Mesendoderm (in vitro differentiated cells): Measurements from ENCODE around the gene JAZF1.
A peak's percentile ranks its signal among the peaks of the same experiment; 100 is the strongest.

Source experiments
- DNase-seq: peaks from one replicate; pipeline ENCODE4 v3.0.0; 2013
- H2AK5ac ChIP-seq: 2 replicates; pipeline ENCODE4 v1.6.1; 2013; ENCODE audit warnings: low read length, inconsistent platforms
- H2BK120ac ChIP-seq: 2 replicates; pipeline ENCODE4 v1.6.1; 2013; ENCODE audit warnings: low read depth, mild to moderate bottlenecking, low read length, moderate library complexity, mixed read lengths
- H2BK15ac ChIP-seq: replicated peaks from 2 replicates; pipeline ENCODE4 v1.6.1; 2013; ENCODE audit warnings: low read depth, mild to moderate bottlenecking, moderate library complexity
- H2BK5ac ChIP-seq: 2 replicates; pipeline ENCODE4 v1.6.1; 2013; ENCODE audit warnings: low read length, inconsistent platforms
- H3K18ac ChIP-seq: 2 replicates; pipeline ENCODE4 v1.6.1; 2013; ENCODE audit warnings: mild to moderate bottlenecking, low read length, mixed read lengths
- H3K23ac ChIP-seq: one replicate; pipeline ENCODE4 v1.6.1; 2013; ENCODE audit warnings: low read length
- H3K27ac ChIP-seq: 2 replicates; pipeline ENCODE4 v1.5.1; 2013; ENCODE audit warnings: low read depth, mild to moderate bottlenecking, inconsistent platforms, low read length, moderate library complexity
- H3K27me3 ChIP-seq: 2 replicates; pipeline ENCODE4 v1.6.1; 2013; ENCODE audit warnings: low read length, control low read depth, mild to moderate bottlenecking, inconsistent platforms; ENCODE audit not compliant: insufficient read depth, poor library complexity
- H3K36me3 ChIP-seq: 2 replicates; pipeline ENCODE4 v1.6.1; 2013; ENCODE audit warnings: low read length, inconsistent platforms; ENCODE audit not compliant: control insufficient read depth, insufficient read depth
- H3K4ac ChIP-seq: one replicate; pipeline ENCODE4 v1.6.1; 2013; ENCODE audit warnings: low read depth, mild to moderate bottlenecking, low read length, moderate library complexity
- H3K4me1 ChIP-seq: 2 replicates; pipeline ENCODE4 v1.6.1; 2013; ENCODE audit warnings: low read depth, low read length, inconsistent platforms; ENCODE audit not compliant: control insufficient read depth
- H3K4me2 ChIP-seq: 2 replicates; pipeline ENCODE4 v1.6.1; 2013; ENCODE audit warnings: low read length
- H3K4me3 ChIP-seq: 2 replicates; pipeline ENCODE4 v1.5.1; 2013; ENCODE audit warnings: mild to moderate bottlenecking, low read length
- H3K56ac ChIP-seq: one replicate; pipeline ENCODE4 v1.6.1; 2013; ENCODE audit warnings: low read length
- H3K79me1 ChIP-seq: 2 replicates; pipeline ENCODE4 v1.6.1; 2013; ENCODE audit warnings: low read length, inconsistent platforms
- H3K79me2 ChIP-seq: 2 replicates; pipeline ENCODE4 v1.6.1; 2013; ENCODE audit warnings: mild to moderate bottlenecking, low read length; ENCODE audit not compliant: control insufficient read depth, insufficient read depth
- H3K9ac ChIP-seq: 2 replicates; pipeline ENCODE4 v1.6.1; 2013; ENCODE audit warnings: low read length, inconsistent platforms
- H4K5ac ChIP-seq: one replicate; pipeline ENCODE4 v1.6.1; 2013; ENCODE audit warnings: low read length
- H4K8ac ChIP-seq: one replicate; pipeline ENCODE4 v1.6.1; 2013; ENCODE audit warnings: low read depth, mild to moderate bottlenecking, control low read depth, low read length, moderate library complexity
- WGBS: extraction: QIAGEN DNeasy Blood & Tissue Kit; methylation state at CpG from one replicate; pipeline ENCODE4 v1.1.7; 2013; ENCODE audit warnings: low lambda C conversion rate, missing lambda C conversion rate; ENCODE audit not compliant: insufficient coverage; ENCODE audit errors: extremely low coverage; 5-methylcytosine and 5-hydroxymethylcytosine counted together

The JAZF1 gene

DNA sequence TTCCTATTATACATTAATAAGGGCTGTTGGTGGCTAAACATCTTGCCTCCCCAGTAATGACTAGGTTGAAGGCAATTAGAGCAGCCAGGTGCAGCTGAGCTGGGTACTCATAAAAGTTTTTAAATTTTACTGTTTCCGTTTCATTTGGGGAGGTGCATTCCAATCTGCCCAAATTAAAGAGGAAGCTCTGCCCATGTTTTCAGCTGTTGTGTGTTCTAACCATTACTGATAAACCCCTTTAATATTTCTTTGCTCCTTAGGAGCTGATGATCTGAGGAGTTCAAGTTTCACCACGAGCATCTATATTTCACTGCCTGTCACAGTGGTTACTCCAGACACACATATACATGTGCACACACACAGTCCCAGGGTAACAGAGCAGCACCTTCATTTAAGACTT, 94.4 kb downstream of the JAZF1 start:
- H3K4me2 ChIP-seq = no peak overlapping the region
- no CpG with 5 or more reads among the region's 2 CpGs for WGBS

DNA sequence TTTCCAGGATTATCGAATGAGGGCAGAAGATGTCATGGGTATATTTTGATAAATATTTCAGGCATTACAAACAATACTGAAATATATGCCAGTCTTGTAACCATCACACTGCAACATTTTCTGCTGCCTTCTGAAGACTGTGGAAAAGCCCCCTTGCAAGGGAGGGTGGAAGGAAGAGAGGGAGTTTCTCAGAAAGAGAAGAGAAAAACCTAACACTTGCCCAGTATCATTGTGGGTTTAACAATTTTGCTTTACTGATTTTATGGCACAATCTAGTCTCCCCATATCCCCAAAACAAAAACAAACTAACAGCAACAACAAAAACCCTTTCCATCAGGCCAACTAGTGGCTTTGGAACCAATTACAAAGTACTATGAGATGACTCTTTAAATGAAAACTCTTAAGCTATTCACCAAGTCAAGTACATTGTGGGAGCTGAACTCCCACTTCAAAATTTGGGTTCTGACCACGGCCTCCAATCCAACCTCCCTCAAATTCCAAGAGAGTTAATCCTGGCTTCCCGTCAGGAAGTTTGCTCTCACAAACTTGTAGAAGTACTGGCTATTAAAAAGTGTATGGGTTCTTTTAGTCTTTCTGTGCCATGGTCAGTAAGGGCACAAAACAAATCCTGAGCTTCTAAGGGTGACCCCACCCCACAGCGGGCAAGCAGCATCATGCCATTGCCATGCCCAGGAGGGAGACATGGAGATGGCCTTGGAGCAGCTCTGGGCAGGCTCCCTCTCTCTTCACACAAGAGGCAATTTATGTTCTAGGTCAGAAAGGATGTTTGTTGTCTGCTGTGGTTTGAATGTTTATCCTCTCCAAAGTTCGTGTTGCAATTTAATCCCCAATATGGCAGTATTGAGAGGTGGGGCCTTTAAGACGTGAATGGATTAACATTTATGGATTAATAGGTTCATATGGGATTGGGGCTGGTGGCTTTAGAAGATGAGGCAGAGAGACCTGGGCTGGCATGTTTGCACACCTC, 96.3 kb downstream of the JAZF1 start:
- no peak overlapping the region for H3K4me2 ChIP-seq
- DNase-seq = no peak
- no peak overlapping the region for H3K23ac ChIP-seq
- H3K9ac ChIP-seq = no peak overlapping the region
- H3K4me1 ChIP-seq = no peaks in the 10 kb centered on the region
- H2BK5ac ChIP-seq = no peak overlapping the region
- no CpG with 5 or more reads among the region's 6 CpGs for WGBS
- no peak overlapping the region for H3K4ac ChIP-seq
- H3K36me3 ChIP-seq = no peaks in the 10 kb centered on the region
- H3K18ac ChIP-seq = no peak overlapping the region
- H3K27ac ChIP-seq = no peak overlapping the region
- peak overlapping the region; percentile 14 for H4K8ac ChIP-seq
- no peaks in the 10 kb centered on the region for H3K79me2 ChIP-seq
- H3K4me3 ChIP-seq = no peak overlapping the region
- H2BK15ac ChIP-seq = no peak overlapping the region
- no peaks in the 10 kb centered on the region for H3K27me3 ChIP-seq
- H2AK5ac ChIP-seq = no peak overlapping the region
- no peaks in the 10 kb centered on the region for H3K79me1 ChIP-seq
- no peak overlapping the region for H3K56ac ChIP-seq
- H2BK120ac ChIP-seq = no peak overlapping the region
- H4K5ac ChIP-seq = no peak overlapping the region

More for the DNA sequence above, 94.4 kb downstream of the JAZF1 start:
- no peak for DNase-seq
- Histone ChIP-seq H3K79me2 (no peaks in the 10 kb centered on the region), H3K27ac (no peak overlapping the region), H3K4ac (no peak overlapping the region), H3K27me3 (no peaks in the 10 kb centered on the region), H4K8ac (no peak overlapping the region), H2AK5ac (no peak overlapping the region), H3K4me3 (no peak overlapping the region), H3K4me1 (no peaks in the 10 kb centered on the region), H2BK15ac (no peak overlapping the region), H2BK5ac (no peak overlapping the region), H2BK120ac (no peak overlapping the region), H3K18ac (no peak overlapping the region), H3K9ac (no peak overlapping the region), H3K56ac (no peak overlapping the region), H3K23ac (no peak overlapping the region), H3K36me3 (no peaks in the 10 kb centered on the region), H4K5ac (no peak overlapping the region), H3K79me1 (no peaks in the 10 kb centered on the region)

DNA sequence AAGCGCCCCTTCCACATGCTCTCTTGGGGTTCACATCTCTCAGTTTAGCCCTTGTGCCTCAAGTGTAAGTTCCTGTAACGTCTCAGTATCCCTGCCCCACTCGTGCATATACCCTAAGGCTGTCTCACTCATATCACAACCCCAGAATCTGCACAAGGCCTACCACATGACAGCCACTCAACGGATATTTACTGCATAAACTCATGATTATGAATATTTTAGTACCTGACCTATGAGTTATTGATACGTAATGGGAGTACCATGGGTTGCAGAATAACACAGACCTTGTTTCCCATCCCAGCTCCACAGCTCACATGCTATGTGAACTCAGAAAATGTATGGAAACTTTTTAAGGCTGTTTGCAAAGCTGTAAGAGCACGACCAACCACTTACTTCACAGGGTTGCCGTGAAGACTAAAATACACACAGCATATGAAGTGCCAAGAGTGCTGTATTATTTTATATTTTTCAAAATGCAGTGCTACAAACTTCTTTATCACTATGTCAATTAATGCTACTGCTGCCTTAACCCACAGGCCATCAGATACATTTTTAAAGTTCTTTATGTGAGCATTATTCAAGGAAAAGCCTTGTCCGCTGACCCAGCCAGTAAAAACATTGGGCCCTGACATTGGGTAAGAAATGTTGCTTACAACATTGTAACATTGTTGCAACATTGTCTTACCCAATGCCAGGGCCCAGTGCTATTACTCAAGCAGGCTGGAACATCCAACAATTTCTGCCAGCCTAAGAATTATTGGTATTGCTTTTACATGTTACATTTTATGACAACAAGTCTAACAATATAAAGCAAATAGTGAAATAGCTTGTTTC, 97.2 kb downstream of the JAZF1 start:
- Histone ChIP-seq H2BK15ac (no peak overlapping the region), H3K9ac (no peak overlapping the region), H3K56ac (no peak overlapping the region), H3K27ac (no peak overlapping the region), H3K27me3 (no peaks in the 10 kb centered on the region), H2BK120ac (no peak overlapping the region), H3K18ac (no peak overlapping the region), H3K4me2 (no peak overlapping the region), H3K4ac (no peak overlapping the region), H3K4me3 (no peak overlapping the region), H4K8ac (no peak overlapping the region), H3K36me3 (no peaks in the 10 kb centered on the region), H3K23ac (no peak overlapping the region), H3K79me1 (no peaks in the 10 kb centered on the region), H2BK5ac (no peak overlapping the region), H3K4me1 (no peaks in the 10 kb centered on the region), H4K5ac (no peak overlapping the region), H2AK5ac (no peak overlapping the region), H3K79me2 (no peaks in the 10 kb centered on the region)
- DNase-seq = no peak
- no CpG with 5 or more reads among the region's 8 CpGs for WGBS

DNA sequence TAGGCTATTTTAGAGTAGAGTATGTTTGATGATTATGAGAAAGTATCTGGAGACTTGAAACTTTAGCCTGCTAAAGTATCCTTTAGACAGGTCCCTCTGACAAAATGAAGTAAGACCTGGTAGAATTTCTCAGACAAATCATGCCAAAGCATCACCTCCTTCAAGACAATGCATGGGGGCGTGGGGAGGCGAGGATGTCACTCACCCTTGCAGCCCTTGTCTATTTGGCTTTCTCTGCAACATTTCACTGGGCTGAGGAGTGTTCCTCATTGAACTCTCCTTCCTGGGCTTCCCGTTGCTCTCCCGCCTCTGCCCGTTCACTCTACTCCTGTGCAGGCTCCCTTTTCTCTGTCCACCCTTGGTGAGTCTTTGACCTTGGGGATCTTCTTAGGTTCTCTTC, 98.5 kb downstream of the JAZF1 start:
- Histone ChIP-seq H2BK5ac (no peak overlapping the region), H3K4me3 (no peak overlapping the region), H4K5ac (no peak overlapping the region), H3K4me2 (no peak overlapping the region), H3K18ac (no peak overlapping the region), H3K9ac (no peak overlapping the region), H2BK15ac (no peak overlapping the region), H3K27ac (no peak overlapping the region), H3K79me1 (no peaks in the 10 kb centered on the region), H3K27me3 (no peaks in the 10 kb centered on the region), H3K56ac (no peak overlapping the region), H3K4ac (no peak overlapping the region), H2BK120ac (no peak overlapping the region), H3K4me1 (no peaks in the 10 kb centered on the region), H2AK5ac (no peak overlapping the region), H3K36me3 (no peaks in the 10 kb centered on the region), H4K8ac (no peak overlapping the region), H3K79me2 (no peaks in the 10 kb centered on the region), H3K23ac (no peak overlapping the region)
- no peak for DNase-seq
- no CpG with 5 or more reads among the region's 5 CpGs for WGBS

DNA sequence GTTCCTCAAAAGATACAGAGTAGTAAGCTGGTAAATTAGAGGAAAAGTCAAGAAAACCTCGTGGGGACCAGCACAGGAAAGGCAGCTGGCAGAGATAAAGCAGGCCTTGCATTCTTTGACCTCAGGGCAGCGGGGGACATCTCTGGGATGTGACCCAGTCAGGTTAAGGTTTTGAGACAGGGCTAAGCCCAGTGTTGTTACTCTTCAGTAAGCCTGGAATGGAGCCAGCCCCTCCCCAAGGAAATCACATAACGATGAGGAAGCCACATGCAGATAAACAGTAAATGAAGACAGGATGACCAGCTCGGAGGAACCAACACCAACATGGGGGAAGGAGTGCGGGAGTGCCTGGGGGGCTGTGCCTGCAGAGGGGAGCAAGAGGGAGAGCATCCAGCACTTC, 99.6 kb downstream of the JAZF1 start:
- no peaks in the 10 kb centered on the region for H3K79me2 ChIP-seq
- H4K8ac ChIP-seq = no peak overlapping the region
- H2BK120ac ChIP-seq = no peak overlapping the region
- H3K18ac ChIP-seq = no peak overlapping the region
- DNase-seq = peak; percentile 58
- no peaks in the 10 kb centered on the region for H3K27me3 ChIP-seq
- no peak overlapping the region for H3K4ac ChIP-seq
- no peak overlapping the region for H3K56ac ChIP-seq
- H3K36me3 ChIP-seq = no peaks in the 10 kb centered on the region
- H3K4me3 ChIP-seq = no peak overlapping the region
- no peak overlapping the region for H2BK15ac ChIP-seq
- no peak overlapping the region for H2AK5ac ChIP-seq
- H3K23ac ChIP-seq = no peak overlapping the region
- H3K9ac ChIP-seq = no peak overlapping the region
- no peak overlapping the region for H4K5ac ChIP-seq
- no peaks in the 10 kb centered on the region for H3K4me1 ChIP-seq
- H3K79me1 ChIP-seq = no peaks in the 10 kb centered on the region
- H2BK5ac ChIP-seq = no peak overlapping the region
- no peak overlapping the region for H3K27ac ChIP-seq
- H3K4me2 ChIP-seq = no peak overlapping the region
- no CpG with 5 or more reads among the region's 5 CpGs for WGBS
